Astrocyte (in vitro differentiated cells and primary cell): Measurements from ENCODE around the gene F5. TPM values are rescaled to one million over a fixed set of nuclear protein-coding genes. Genes with fewer than 3 reads are reported as not detected.

Source experiments
- DNase-seq: peaks from one replicate; pipeline ENCODE4 v3.0.0-alpha.2; 2010; ENCODE audit warnings: low read depth
- FAIRE-seq: peaks from 2 replicates; lab custom pipeline; 2011; peaks lifted over from hg19 to GRCh38; lab: Jason Lieb, UNC
- H2AFZ ChIP-seq: 2 replicates; pipeline ENCODE4 v1.6.0; 2012; ENCODE audit warnings: low read depth, low read length, inconsistent platforms
- H3K27ac ChIP-seq: 2 replicates; pipeline ENCODE4 v1.5.1; 2011; ENCODE audit warnings: low read depth, low read length, inconsistent platforms
- H3K27me3 ChIP-seq: 2 replicates; pipeline ENCODE4 v1.6.0; 2011; ENCODE audit warnings: low read length, inconsistent platforms; ENCODE audit not compliant: insufficient read depth
- H3K36me3 ChIP-seq: 2 replicates; pipeline ENCODE4 v1.5.1; 2011; ENCODE audit warnings: low read length, inconsistent platforms; ENCODE audit not compliant: insufficient read depth
- H3K4me1 ChIP-seq: 2 replicates; pipeline ENCODE4 v1.5.1; 2011; ENCODE audit warnings: low read length, inconsistent platforms; ENCODE audit not compliant: insufficient read depth
- H3K4me2 ChIP-seq: 2 replicates; pipeline ENCODE4 v1.6.0; 2012; ENCODE audit warnings: low read length, inconsistent platforms
- H3K4me3 ChIP-seq: 2 replicates; pipeline ENCODE4 v1.5.1; 2011; ENCODE audit warnings: low read depth, mild to moderate bottlenecking, low read length, inconsistent platforms; ENCODE audit not compliant: insufficient read depth
- H3K79me2 ChIP-seq: 2 replicates; pipeline ENCODE4 v1.6.0; 2012; ENCODE audit warnings: mild to moderate bottlenecking, low read length, inconsistent platforms; ENCODE audit not compliant: insufficient read depth
- H3K9ac ChIP-seq: 2 replicates; pipeline ENCODE4 v1.6.0; 2012; ENCODE audit warnings: mild to moderate bottlenecking, low read length, inconsistent platforms
- H3K9me3 ChIP-seq: 2 replicates; pipeline ENCODE4 v1.5.1; 2012; ENCODE audit warnings: low read depth, mild to moderate bottlenecking, low read length, inconsistent platforms; ENCODE audit not compliant: insufficient read depth
- H4K20me1 ChIP-seq: 2 replicates; pipeline ENCODE4 v1.6.0; 2012; ENCODE audit warnings: low read length, inconsistent platforms; ENCODE audit not compliant: insufficient read depth
- H3K27ac Mint-ChIP-seq: one replicate; pipeline ENCODE4 v1.8.0; 2021; ENCODE audit warnings: mild to moderate bottlenecking, mixed read lengths; ENCODE audit not compliant: unreplicated experiment
- H3K27me3 Mint-ChIP-seq: one replicate; pipeline ENCODE4 v1.8.0; 2021; ENCODE audit warnings: low read depth, mixed read lengths; ENCODE audit not compliant: unreplicated experiment
- H3K36me3 Mint-ChIP-seq: one replicate; pipeline ENCODE4 v1.8.0; 2021; ENCODE audit warnings: low read depth, mixed read lengths; ENCODE audit not compliant: unreplicated experiment
- H3K4me1 Mint-ChIP-seq: one replicate; pipeline ENCODE4 v1.8.0; 2021; ENCODE audit warnings: low read depth, mixed read lengths; ENCODE audit not compliant: unreplicated experiment
- H3K4me3 Mint-ChIP-seq: one replicate; pipeline ENCODE4 v1.8.0; 2021; ENCODE audit warnings: mild to moderate bottlenecking, moderate library complexity, mixed read lengths; ENCODE audit not compliant: unreplicated experiment
- H3K9me3 Mint-ChIP-seq: one replicate; pipeline ENCODE4 v1.8.0; 2021; ENCODE audit warnings: mild to moderate bottlenecking, mixed read lengths; ENCODE audit not compliant: unreplicated experiment
- EZH2 ChIP-seq: IDR thresholded peaks from 2 replicates; pipeline ENCODE4 v1.6.1; 2012; ENCODE audit warnings: mild to moderate bottlenecking, low read length, inconsistent platforms; ENCODE audit not compliant: insufficient read depth
- total RNA-seq: library from RNA; stranded (reverse); gene quantifications from 2 replicates; pipeline ENCODE4 v1.2.1, GENCODE V29; 2021
- TF ChIP-seq, protein P1 (sequence below): IDR thresholded peaks from 2 replicates; pipeline ENCODE4 v1.5.1; 2011; ENCODE audit warnings: low read depth, mild to moderate bottlenecking, inconsistent platforms, low read length, moderate library complexity; ENCODE audit not compliant: insufficient read depth

Gene F5
- total RNA-seq, 1 donor from 2014 or later = 0.18 TPM

DNA sequence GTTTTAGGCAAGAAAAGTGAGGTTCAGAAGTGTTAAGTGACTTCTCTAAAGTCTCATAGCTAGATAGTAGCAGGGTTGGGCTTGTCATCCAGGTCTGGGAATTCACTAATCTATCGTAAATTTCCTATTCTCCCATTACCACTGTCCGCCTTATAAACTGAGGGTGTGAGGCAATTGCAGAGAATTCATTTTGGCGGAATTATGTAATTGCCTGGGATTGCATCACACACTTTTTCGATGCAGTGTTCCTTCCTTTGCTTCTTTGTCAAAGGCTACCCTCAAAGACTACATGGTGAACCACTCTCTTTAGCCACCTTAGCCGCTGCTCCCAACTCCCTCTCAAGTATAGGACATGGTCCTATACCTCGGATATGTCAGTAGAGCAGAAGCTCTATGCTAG lies 24.6 kb upstream of the F5 start:
- no peak overlapping the region for H3K27ac ChIP-seq
- no peak overlapping the region for H3K4me3 ChIP-seq
- no peaks in the 10 kb centered on the region for H4K20me1 ChIP-seq
- peaks cover 8% of the 10 kb centered on the region for H3K27me3 Mint-ChIP-seq
- H3K79me2 ChIP-seq = no peaks in the 10 kb centered on the region
- H3K9me3 ChIP-seq = no peaks in the 10 kb centered on the region
- no peaks in the 10 kb centered on the region for H3K9me3 Mint-ChIP-seq
- H3K4me1 Mint-ChIP-seq = no peaks in the 10 kb centered on the region
- no peak overlapping the region for H3K4me3 Mint-ChIP-seq
- no peak overlapping the region for H3K4me2 ChIP-seq
- no peak overlapping the region for H3K9ac ChIP-seq
- H3K36me3 Mint-ChIP-seq = no peaks in the 10 kb centered on the region
- H3K27me3 ChIP-seq = peaks cover 5% of the 10 kb centered on the region
- FAIRE-seq = no peak
- H3K4me1 ChIP-seq = no peaks in the 10 kb centered on the region
- DNase-seq = no peak
- TF ChIP-seq EZH2 = no peak
- TF ChIP-seq, protein P1, sequence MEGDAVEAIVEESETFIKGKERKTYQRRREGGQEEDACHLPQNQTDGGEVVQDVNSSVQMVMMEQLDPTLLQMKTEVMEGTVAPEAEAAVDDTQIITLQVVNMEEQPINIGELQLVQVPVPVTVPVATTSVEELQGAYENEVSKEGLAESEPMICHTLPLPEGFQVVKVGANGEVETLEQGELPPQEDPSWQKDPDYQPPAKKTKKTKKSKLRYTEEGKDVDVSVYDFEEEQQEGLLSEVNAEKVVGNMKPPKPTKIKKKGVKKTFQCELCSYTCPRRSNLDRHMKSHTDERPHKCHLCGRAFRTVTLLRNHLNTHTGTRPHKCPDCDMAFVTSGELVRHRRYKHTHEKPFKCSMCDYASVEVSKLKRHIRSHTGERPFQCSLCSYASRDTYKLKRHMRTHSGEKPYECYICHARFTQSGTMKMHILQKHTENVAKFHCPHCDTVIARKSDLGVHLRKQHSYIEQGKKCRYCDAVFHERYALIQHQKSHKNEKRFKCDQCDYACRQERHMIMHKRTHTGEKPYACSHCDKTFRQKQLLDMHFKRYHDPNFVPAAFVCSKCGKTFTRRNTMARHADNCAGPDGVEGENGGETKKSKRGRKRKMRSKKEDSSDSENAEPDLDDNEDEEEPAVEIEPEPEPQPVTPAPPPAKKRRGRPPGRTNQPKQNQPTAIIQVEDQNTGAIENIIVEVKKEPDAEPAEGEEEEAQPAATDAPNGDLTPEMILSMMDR = no peak
- H2AFZ ChIP-seq = no peak overlapping the region
- H3K27ac Mint-ChIP-seq = no peak overlapping the region
- no peaks in the 10 kb centered on the region for H3K36me3 ChIP-seq

DNA sequence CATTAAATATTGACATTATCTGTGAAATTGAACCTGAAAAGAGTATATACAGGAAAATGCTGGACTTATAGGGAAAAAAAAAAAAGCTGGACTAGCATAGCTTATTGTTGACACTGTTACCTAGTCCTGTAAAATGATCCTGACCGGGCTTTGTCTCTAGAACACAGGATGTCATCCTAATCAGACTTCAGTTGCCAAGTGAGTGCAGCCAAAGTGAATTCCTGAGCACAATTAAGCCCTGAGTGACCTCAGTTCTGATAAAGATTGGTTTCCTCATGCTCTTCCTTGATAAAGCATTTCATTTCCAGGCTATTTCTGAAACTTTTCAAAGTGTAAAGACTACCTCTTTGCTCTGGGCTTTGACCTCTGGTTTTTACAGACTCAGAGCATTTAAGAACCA lies 23.8 kb upstream of the F5 start:
- Histone ChIP-seq H2AFZ (no peak overlapping the region), H3K36me3 (no peaks in the 10 kb centered on the region), H3K27me3 (peaks cover 5% of the 10 kb centered on the region), H4K20me1 (no peaks in the 10 kb centered on the region), H3K4me2 (no peak overlapping the region), H3K27ac (no peak overlapping the region), H3K79me2 (no peaks in the 10 kb centered on the region), H3K4me3 (no peak overlapping the region), H3K4me1 (no peaks in the 10 kb centered on the region), H3K9me3 (no peaks in the 10 kb centered on the region), H3K9ac (no peak overlapping the region)
- H3K27ac Mint-ChIP-seq = no peak overlapping the region
- TF ChIP-seq, protein P1 = no peak
- no peak for TF ChIP-seq EZH2
- peaks cover 8% of the 10 kb centered on the region for H3K27me3 Mint-ChIP-seq
- H3K4me1 Mint-ChIP-seq = no peaks in the 10 kb centered on the region
- DNase-seq (no peak), FAIRE-seq (no peak)
- H3K4me3 Mint-ChIP-seq = no peak overlapping the region
- no peaks in the 10 kb centered on the region for H3K9me3 Mint-ChIP-seq
- no peaks in the 10 kb centered on the region for H3K36me3 Mint-ChIP-seq

DNA sequence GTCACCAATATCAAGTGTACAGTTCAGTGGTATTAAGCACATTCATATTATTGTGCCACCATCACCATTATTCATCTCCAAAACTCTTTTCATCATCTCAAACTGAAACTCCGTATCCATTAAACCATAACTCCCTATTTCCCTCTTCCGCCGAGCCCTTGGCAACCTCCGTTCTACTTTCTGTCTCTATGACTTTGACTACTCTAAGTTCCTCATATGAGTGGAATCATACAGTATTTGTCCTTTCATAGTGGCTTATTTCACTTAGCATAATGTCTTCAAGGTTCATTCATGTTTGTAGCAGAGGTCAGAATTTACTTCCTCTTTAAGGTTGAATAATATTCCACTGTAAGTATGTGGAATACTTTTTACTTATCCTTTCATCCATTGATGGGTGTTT lies 21.9 kb upstream of the F5 start:
- DNase-seq (no peak), FAIRE-seq (no peak)
- no peak overlapping the region for H3K4me3 Mint-ChIP-seq
- H3K36me3 Mint-ChIP-seq = no peaks in the 10 kb centered on the region
- H3K27ac Mint-ChIP-seq = no peak overlapping the region
- H3K9me3 Mint-ChIP-seq = no peaks in the 10 kb centered on the region
- peaks cover 18% of the 10 kb centered on the region for H3K27me3 Mint-ChIP-seq
- TF ChIP-seq, protein P1 = no peak
- TF ChIP-seq EZH2 = no peak
- Histone ChIP-seq H3K79me2 (no peaks in the 10 kb centered on the region), H3K4me2 (no peak overlapping the region), H3K27ac (no peak overlapping the region), H3K9me3 (no peaks in the 10 kb centered on the region), H3K36me3 (no peaks in the 10 kb centered on the region), H4K20me1 (no peaks in the 10 kb centered on the region), H3K4me3 (no peak overlapping the region), H3K4me1 (no peaks in the 10 kb centered on the region), H2AFZ (no peak overlapping the region), H3K27me3 (peaks cover 5% of the 10 kb centered on the region), H3K9ac (no peak overlapping the region)
- no peaks in the 10 kb centered on the region for H3K4me1 Mint-ChIP-seq
